Progenitor cell of endocrine pancreas (in vitro differentiated cells): ENCODE results near the gene DARS1. TPM values are rescaled to one million over a fixed set of nuclear protein-coding genes. Genes with fewer than 3 reads are reported as not detected.

Experiments used
- DNase-seq: peaks from one replicate; pipeline ENCODE4 v3.0.0; 2021; ENCODE audit warnings: low spot score; ENCODE audit not compliant: unreplicated experiment
- H3K27ac Mint-ChIP-seq: 2 replicates; pipeline ENCODE4 v1.8.0; 2021; ENCODE audit warnings: mild to moderate bottlenecking, moderate library complexity, mixed read lengths
- H3K27me3 Mint-ChIP-seq: 2 replicates; pipeline ENCODE4 v1.8.0; 2021; ENCODE audit warnings: mixed read lengths
- H3K36me3 Mint-ChIP-seq: 2 replicates; pipeline ENCODE4 v1.8.0; 2022; ENCODE audit warnings: mixed read lengths; ENCODE audit not compliant: insufficient read depth
- H3K4me1 Mint-ChIP-seq: 2 replicates; pipeline ENCODE4 v1.8.0; 2021; ENCODE audit warnings: low read depth, mixed read lengths
- H3K4me3 Mint-ChIP-seq: 2 replicates; pipeline ENCODE4 v1.8.0; 2021; ENCODE audit warnings: low read depth, mild to moderate bottlenecking, moderate library complexity, mixed read lengths
- H3K9me3 Mint-ChIP-seq: 2 replicates; pipeline ENCODE4 v1.8.0; 2021; ENCODE audit warnings: low read depth, mixed read lengths
- CTCF ChIP-seq: fragments of 200-600 bp; sonication (generic); IDR thresholded peaks from one replicate; pipeline ENCODE4 v1.5.0; 2021; ENCODE audit warnings: antibody characterized with exemption, mild to moderate bottlenecking; ENCODE audit not compliant: unreplicated experiment
- total RNA-seq: library from RNA; stranded (reverse); gene quantifications from 2 replicates; pipeline ENCODE4 v1.2.1, GENCODE V29; 2021

Gene DARS1
- total RNA-seq, 1 donor from 2014 or later, result 69.7 TPM

- no peak for DNase-seq
- no peaks in the 10 kb centered on the region for H3K27me3 Mint-ChIP-seq
- TF ChIP-seq CTCF, result no peak
- no peaks in the 10 kb centered on the region for H3K9me3 Mint-ChIP-seq
- H3K4me1 Mint-ChIP-seq, result peaks cover 12% of the 10 kb centered on the region
- no peak overlapping the region for H3K4me3 Mint-ChIP-seq
- no peak overlapping the region for H3K27ac Mint-ChIP-seq
- H3K36me3 Mint-ChIP-seq, result no peaks in the 10 kb centered on the region
These were observed 36.5 kb upstream of the DARS1 start for GRCh38 chr2:136021976-136022375.

- H3K4me3 Mint-ChIP-seq, result no peak overlapping the region
- H3K27ac Mint-ChIP-seq, result no peak overlapping the region
- H3K4me1 Mint-ChIP-seq, result peaks cover 12% of the 10 kb centered on the region
- H3K9me3 Mint-ChIP-seq, result no peaks in the 10 kb centered on the region
- no peak for DNase-seq
- H3K27me3 Mint-ChIP-seq, result no peaks in the 10 kb centered on the region
- no peaks in the 10 kb centered on the region for H3K36me3 Mint-ChIP-seq
- TF ChIP-seq CTCF, result no peak
These were observed 36.0 kb upstream of the DARS1 start for GRCh38 chr2:136021406-136021805.

GRCh38 chr2:136020831-136021230 lies 35.4 kb upstream of the DARS1 start:
- Mint-ChIP-seq H3K36me3 (no peaks in the 10 kb centered on the region), H3K4me1 (peaks cover 11% of the 10 kb centered on the region), H3K27ac (no peak overlapping the region), H3K4me3 (no peak overlapping the region), H3K27me3 (no peaks in the 10 kb centered on the region), H3K9me3 (no peaks in the 10 kb centered on the region)
- no peak for TF ChIP-seq CTCF
- no peak for DNase-seq

- no peaks in the 10 kb centered on the region for H3K27me3 Mint-ChIP-seq
- no peak for TF ChIP-seq CTCF
- H3K36me3 Mint-ChIP-seq, result no peaks in the 10 kb centered on the region
- no peak overlapping the region for H3K4me3 Mint-ChIP-seq
- H3K9me3 Mint-ChIP-seq, result no peaks in the 10 kb centered on the region
- peaks cover 7% of the 10 kb centered on the region for H3K4me1 Mint-ChIP-seq
- no peak for DNase-seq
- H3K27ac Mint-ChIP-seq, result no peak overlapping the region
These were observed 34.4 kb upstream of the DARS1 start for GRCh38 chr2:136019825-136020224.

GRCh38 chr2:136019306-136019705 lies 33.9 kb upstream of the DARS1 start:
- Mint-ChIP-seq H3K27ac (no peak overlapping the region), H3K4me1 (peaks cover 9% of the 10 kb centered on the region), H3K9me3 (no peaks in the 10 kb centered on the region), H3K27me3 (no peaks in the 10 kb centered on the region), H3K36me3 (no peaks in the 10 kb centered on the region), H3K4me3 (no peak overlapping the region)
- no peak for DNase-seq
- no peak for TF ChIP-seq CTCF
